Bronchial epithelial cell (primary cell): ENCODE results near the gene ARL6. TPM values are rescaled to one million over a fixed set of nuclear protein-coding genes. Genes with fewer than 3 reads are reported as not detected.

ENCODE experiments used
- DNase-seq: peaks from one replicate; pipeline ENCODE4 v3.0.0-alpha.2; 2010; ENCODE audit warnings: low read depth
- FAIRE-seq: peaks from 2 replicates; lab custom pipeline; 2011; peaks lifted over from hg19 to GRCh38; lab: Jason Lieb, UNC
- H3K27me3 ChIP-seq: 2 replicates; pipeline ENCODE4 v1.5.1; 2011; ENCODE audit warnings: low read length; ENCODE audit not compliant: control insufficient read depth, insufficient read depth
- H3K36me3 ChIP-seq: 2 replicates; pipeline ENCODE4 v1.5.1; 2011; ENCODE audit warnings: low read length; ENCODE audit not compliant: control insufficient read depth, insufficient read depth
- H3K4me3 ChIP-seq: 2 replicates; pipeline ENCODE4 v1.5.1; 2011; ENCODE audit warnings: mild to moderate bottlenecking, low read depth, low read length, control low read depth
- CTCF ChIP-seq: IDR thresholded peaks from 2 replicates; pipeline ENCODE4 v1.5.1; 2011; ENCODE audit warnings: mild to moderate bottlenecking, moderate library complexity, low read length, control low read depth, inconsistent platforms; ENCODE audit not compliant: insufficient read depth, severe bottlenecking
- total RNA-seq: library from RNA; depleted of rRNA; stranded (reverse); fragments of >200 nt; gene quantifications from 2 replicates; pipeline ENCODE4 v1.2.1, GENCODE V29; 2014

Gene ARL6
- total RNA-seq: 2.6 and 3.6 TPM in 2 replicates

- DNase-seq (peak; percentile 73), FAIRE-seq (no peak)
- no peaks in the 10 kb centered on the region for H3K27me3 ChIP-seq
- peak within 1 kb of the TSS; percentile 63 for H3K4me3 ChIP-seq
- no peaks in the 10 kb centered on the region for H3K36me3 ChIP-seq
- no peak for TF ChIP-seq CTCF
Observed at GRCh38 chr3:97764407-97765238, at the start of gene ARL6. Gene ARL6, plus strand, starts transcription at chr3:97764758. Its CDS starts 3,350 bp downstream, at chr3:97768108.

GRCh38 chr3:97719156-97719821 is 45.3 kb upstream of the ARL6 start:
- FAIRE-seq: no peak

GRCh38 chr3:97720417-97720816 is 44.1 kb upstream of the ARL6 start:
- no peak overlapping the region for H3K4me3 ChIP-seq

More at GRCh38 chr3:97719156-97719821, 45.3 kb upstream of the ARL6 start:
- no peak overlapping the region for H3K4me3 ChIP-seq
- peak; percentile 70 for DNase-seq
- no peaks in the 10 kb centered on the region for H3K27me3 ChIP-seq
- peak; percentile 84 for TF ChIP-seq CTCF
- no peaks in the 10 kb centered on the region for H3K36me3 ChIP-seq

GRCh38 chr3:97721446-97721845 is 43.1 kb upstream of the ARL6 start:
- H3K27me3 ChIP-seq: no peaks in the 10 kb centered on the region
- no peak for TF ChIP-seq CTCF

More at GRCh38 chr3:97720417-97720816, 44.1 kb upstream of the ARL6 start:
- Histone ChIP-seq H3K27me3 (no peaks in the 10 kb centered on the region), H3K36me3 (no peaks in the 10 kb centered on the region)
- TF ChIP-seq CTCF: no peak
- DNase-seq: peak; percentile 22
- FAIRE-seq: no peak

GRCh38 chr3:97736928-97737327 is 27.6 kb upstream of the ARL6 start:
- no peak for FAIRE-seq
- H3K4me3 ChIP-seq: no peak overlapping the region
- no peaks in the 10 kb centered on the region for H3K36me3 ChIP-seq
- DNase-seq: no peak
- TF ChIP-seq CTCF: no peak
- no peaks in the 10 kb centered on the region for H3K27me3 ChIP-seq

More at GRCh38 chr3:97721446-97721845, 43.1 kb upstream of the ARL6 start:
- H3K36me3 ChIP-seq: no peaks in the 10 kb centered on the region
- no peak overlapping the region for H3K4me3 ChIP-seq
- DNase-seq (no peak), FAIRE-seq (no peak)
